ENCODE results near the gene MAST1. TPM values are rescaled to one million over a fixed set of nuclear protein-coding genes. Genes with fewer than 3 reads are reported as not detected.
"Not testable (repeated sequence)": the region's sequence is repeated elsewhere in the genome, so short reads cannot be mapped to it uniquely, and the experiment has no call there.

Gene MAST1
- total RNA-seq, 1 donor from 2014 or later: 0.64 TPM

DNA sequence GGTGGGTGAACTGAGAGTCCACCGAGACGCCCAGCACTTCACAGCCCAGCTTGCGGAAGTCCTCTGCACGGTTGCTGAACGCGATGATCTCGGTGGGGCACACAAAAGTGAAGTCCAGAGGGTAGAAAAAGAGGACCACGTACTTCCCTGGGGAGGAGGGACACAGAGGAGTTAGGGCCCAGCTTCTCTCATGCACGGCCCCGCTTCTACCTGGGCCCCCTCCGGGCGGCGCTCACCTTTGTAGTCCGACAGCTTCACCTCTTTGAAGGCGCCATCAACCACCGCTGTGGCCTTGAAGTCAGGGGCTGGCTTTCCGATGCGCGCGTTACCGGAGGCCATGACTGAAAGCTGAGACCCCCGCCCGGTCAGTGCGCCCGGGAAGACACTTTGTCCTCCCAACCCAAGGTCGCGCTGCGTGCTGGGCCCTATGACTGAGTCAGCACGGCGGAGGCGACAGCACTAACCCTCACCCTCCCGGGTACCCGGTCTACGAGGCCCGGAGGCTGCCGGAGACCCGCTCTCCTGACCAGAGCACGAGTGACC, 37.3 kb upstream of the MAST1 start:
- DNase-seq (ENCODE audit: extremely low read depth, low read depth, low spot score): no peak

DNA sequence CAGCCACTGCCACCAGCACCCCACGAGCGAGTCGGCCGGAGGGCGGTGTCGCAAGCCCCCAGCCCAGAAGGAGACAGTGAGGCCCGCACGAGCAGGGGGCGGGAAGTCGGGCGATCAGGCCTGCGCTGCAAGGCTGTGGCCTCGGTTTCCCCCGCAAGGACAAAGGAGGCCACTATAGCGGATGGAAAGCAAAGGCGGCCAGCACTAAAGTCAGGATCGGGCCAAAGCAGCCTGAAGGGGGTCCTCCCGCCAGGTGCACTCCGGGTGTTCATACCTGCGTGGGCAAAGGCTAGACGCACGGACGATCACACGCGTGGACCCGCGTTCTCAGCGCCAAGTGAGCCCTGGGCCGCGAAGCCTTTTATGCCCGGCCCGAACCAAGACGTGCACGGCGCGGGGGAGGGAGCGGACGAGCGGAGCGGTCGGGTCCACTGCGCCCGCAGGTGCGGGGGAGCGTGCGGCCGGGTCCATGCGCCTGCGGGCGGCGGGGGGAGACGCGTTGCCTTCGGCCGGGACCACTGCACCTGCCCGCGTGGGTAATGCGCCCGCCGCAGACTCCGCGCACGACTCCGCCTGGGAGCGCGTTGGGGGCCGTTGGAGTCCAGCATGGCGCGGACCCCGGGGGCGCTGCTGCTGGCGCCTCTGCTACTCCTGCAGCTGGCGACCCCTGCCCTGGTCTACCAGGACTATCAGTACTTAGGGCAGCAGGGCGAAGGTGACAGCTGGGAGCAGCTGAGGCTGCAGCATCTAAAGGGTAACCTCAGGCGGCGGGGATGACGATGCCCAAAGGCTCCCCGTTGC, 36.6 kb upstream of the MAST1 start, which contains the start of the genes PRDX2 and THSD8:
PRDX2 (minus strand) TSS at position 335 of the 801 bp plus-strand sequence. CDS start 539 bp downstream, outside the sequence.
THSD8 (plus strand) TSS at position 604 of the 801 bp plus-strand sequence; CDS start at position 607, 3 bp downstream.
- no peak for DNase-seq (ENCODE audit: extremely low read depth, low read depth, low spot score)

GRCh38 chr19:12802267-12803106, 35.8 kb upstream of the MAST1 start:
- no peak for DNase-seq (ENCODE audit: extremely low read depth, low read depth, low spot score)

DNA sequence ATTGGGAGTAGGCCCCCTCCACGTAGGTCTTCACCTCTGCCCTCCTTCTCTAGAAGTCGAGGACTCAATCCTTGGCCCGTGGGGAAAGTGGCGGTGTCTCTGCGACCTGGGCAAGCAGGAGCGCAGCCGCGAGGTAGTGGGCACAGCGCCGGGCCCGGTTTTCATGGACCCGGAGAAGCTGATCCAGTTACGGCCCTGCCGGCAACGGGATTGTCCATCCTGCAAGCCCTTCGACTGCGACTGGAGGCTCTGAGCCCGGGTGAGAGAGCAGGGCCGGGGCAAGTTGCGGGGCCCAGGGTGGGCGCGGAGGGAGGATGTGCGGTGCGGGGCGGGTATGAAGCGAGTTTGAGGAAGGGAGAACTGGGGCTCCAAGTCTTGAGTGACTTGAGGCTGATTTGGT, 34.3 kb upstream of the MAST1 start:
- no peak for DNase-seq (ENCODE audit: extremely low read depth, low read depth, low spot score)

DNA sequence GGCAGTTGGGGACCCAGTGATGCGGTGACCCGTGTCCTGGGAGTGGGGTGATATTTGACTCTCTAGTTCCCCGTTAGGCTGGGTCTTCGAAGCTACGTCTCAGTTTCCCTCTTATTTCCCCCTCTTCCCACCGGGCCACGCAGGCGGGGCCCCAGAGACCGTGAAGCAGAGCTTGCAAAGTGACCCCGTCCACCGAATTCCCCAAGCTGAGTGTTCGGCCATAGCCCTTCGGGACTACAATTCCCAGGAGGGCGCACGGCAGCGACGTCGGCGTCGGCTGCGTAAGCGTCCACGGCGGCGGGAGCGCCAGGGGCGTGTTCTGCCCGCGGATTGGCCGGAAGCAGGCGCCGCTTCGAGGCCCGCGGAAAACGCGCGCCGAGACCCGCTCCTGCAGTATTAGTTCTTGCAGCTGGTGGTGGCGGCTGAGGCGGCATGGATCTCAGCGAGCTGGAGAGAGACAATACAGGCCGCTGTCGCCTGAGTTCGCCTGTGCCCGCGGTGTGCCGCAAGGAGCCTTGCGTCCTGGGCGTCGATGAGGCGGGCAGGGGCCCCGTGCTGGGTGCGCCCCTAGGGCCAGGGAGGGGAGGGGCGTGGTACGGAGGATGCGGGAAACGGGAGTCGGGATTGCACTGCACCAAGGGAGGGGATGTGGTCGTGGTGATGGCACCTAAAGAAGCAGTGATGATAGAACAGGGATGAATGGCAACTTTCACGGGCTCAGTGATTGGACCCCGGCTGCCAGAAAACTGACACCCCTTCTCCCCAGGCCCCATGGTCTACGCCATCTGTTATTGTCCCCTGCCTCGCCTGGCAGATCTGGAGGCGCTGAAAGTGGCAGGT, 31.9 kb upstream of the MAST1 start, which contains the start of gene RNASEH2A:
RNASEH2A (plus strand) TSS at position 343 of the 840 bp plus-strand sequence; CDS start at position 433, 90 bp downstream.
- DNase-seq (ENCODE audit: extremely low read depth, low read depth, low spot score): no peak

GRCh38 chr19:12815088-12815487, 23.2 kb upstream of the MAST1 start:
- no peak for DNase-seq (ENCODE audit: extremely low read depth, low read depth, low spot score)

GRCh38 chr19:12817188-12817587, 21.1 kb upstream of the MAST1 start:
- DNase-seq (ENCODE audit: extremely low read depth, low read depth, low spot score): not testable (repeated sequence)

DNA sequence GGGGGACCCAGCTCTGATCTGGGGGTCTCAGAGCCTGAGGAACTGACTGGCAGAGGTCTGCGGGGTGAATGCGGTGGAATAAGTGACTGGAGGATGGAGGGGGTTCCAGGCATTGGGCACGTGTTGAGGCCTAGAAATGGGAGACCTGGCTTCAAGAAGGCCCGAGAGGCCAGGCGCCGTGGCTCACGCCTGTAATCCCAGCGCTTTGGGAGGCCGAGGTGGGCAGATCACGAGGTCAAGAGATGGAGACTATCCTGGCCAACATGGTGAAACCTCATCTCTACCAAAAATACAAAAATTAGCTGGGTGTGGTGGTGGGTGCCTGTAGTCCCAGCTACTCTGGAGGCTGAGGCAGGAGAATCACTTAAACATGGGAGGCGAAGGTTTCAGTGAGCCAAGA, 20.5 kb upstream of the MAST1 start:
- DNase-seq (ENCODE audit: extremely low read depth, low read depth, low spot score): not testable (repeated sequence)

GRCh38 chr19:12821761-12822160, 16.6 kb upstream of the MAST1 start:
- no peak for DNase-seq (ENCODE audit: extremely low read depth, low read depth, low spot score)

- DNase-seq (ENCODE audit: extremely low read depth, low read depth, low spot score): no peak
Observed at GRCh38 chr19:12825254-12826131, 12.8 kb upstream of the MAST1 start.

DNA sequence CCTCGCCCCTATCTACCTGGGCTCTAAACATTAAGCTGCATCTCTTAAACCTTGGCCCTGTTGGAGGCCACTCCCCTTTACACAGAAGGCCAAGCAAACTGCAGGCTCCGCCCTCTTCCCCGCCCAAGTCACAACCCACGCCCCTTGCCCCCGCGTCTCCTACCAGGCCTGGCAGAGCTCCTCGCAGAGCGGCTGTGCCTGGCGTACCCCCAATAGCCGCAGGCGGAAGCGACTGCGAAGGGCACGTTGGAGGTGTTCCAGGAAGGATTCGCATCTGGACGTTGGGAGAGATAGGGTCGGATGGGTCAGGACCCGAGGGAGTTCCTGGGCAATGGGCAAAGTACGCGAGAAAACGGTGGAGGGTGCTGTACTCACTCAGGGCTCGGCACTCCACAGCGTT, 9.8 kb upstream of the MAST1 start:
- no peak for DNase-seq (ENCODE audit: extremely low read depth, low read depth, low spot score)

- DNase-seq (ENCODE audit: extremely low read depth, low read depth, low spot score): no peak
Observed at GRCh38 chr19:12833418-12833737, 4.9 kb upstream of the MAST1 start.

GRCh38 chr19:12833738-12834565, 4.4 kb upstream of the MAST1 start:
- no peak for DNase-seq (ENCODE audit: extremely low read depth, low read depth, low spot score)

DNA sequence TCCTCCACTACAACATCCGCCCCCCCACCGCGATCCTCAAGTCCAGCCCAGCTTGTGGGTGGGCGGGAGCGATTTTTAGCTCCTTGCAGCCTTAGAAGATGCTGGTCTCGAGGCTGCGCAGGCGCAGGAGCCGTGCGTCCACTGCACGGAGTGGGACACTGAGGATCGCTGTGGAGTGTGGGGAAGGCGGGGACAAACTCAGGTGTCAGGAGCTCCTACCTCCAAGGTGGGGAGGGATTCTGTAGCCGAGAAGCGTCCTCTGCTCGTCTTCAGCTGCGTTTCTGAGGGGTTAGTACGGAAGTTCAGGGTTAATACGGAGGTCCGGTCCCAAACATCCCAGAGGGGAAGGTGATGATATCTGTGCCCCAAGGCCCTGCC, 3.8 kb upstream of the MAST1 start, which contains the start of gene RTBDN:
RTBDN (minus strand) TSS at position 14 of the 378 bp plus-strand sequence. CDS start 4,600 bp downstream, outside the sequence.
- no peak for DNase-seq (ENCODE audit: extremely low read depth, low read depth, low spot score)

DNA sequence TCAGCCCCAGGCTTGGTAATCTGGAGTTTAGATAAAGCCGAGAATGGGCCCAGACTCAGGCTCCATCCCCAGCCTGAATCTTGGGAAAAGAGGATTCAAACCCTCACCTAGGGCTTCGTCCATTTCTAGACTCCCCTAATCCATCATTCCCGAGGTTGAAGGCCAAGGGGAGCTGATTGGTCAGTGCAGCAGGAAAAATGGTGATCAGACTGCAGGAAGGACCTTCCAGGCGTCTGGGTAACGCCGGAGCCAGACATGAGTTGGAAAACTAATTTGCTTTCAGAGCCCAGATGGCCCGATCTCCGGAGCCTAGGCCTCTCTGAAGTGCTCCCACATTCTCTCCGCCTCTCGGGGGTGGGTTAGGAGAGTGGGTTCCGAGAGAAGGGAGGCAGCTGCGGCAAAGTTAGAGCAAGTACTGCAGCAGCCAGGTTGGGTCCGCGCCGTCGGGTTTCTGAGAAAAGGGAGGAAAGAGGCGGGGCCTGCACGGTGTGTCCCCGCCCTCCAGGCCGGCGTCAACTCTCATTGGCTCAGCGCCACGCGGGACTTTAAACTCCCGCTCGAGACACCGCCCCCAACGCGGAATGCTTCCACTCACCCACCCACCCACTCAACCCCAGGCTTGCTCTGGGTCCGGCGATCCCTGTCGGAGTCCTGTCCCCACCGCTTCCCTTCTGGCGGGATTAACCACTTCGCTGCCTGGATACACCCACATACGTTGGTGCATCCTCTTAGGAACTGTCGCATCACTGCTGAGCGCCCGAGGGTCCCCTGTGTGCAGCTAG, 3.1 kb upstream of the MAST1 start:
- DNase-seq (ENCODE audit: extremely low read depth, low read depth, low spot score): no peak

- DNase-seq (ENCODE audit: extremely low read depth, low read depth, low spot score): no peak
Observed at GRCh38 chr19:12836529-12836863, 1.8 kb upstream of the MAST1 start.

- DNase-seq (ENCODE audit: extremely low read depth, low read depth, low spot score): no peak
Observed at GRCh38 chr19:12837225-12837624, 1.1 kb upstream of the MAST1 start.
